Melanocyte of skin (primary cell): Measurements from ENCODE around the gene PCSK4. TPM values are rescaled to one million over a fixed set of nuclear protein-coding genes. Genes with fewer than 3 reads are reported as not detected.

Source experiments
- total RNA-seq, 2 donors: library from RNA; depleted of rRNA; stranded (reverse); fragments of >200 nt; gene quantifications; 2 replicates each; pipeline ENCODE4 v1.2.3, GENCODE V29; 2012

PCSK4 gene
- 1 to 10 TPM in 1 of 2 donors, under 1 TPM in 1; 0.67 to 2.4 TPM for total RNA-seq

GRCh38 chr19:1490311-1491113 is at the start of gene PCSK4:
Gene PCSK4 (minus strand): TSS chr19:1490350. CDS start chr19:1490346, 4 bp downstream.

GRCh38 chr19:1523412-1524286 is 33.5 kb upstream of the PCSK4 start, which contains the start of gene PLK5:
Gene PLK5 (plus strand): TSS chr19:1524077. CDS start chr19:1526997, 2,920 bp downstream.

DNA sequence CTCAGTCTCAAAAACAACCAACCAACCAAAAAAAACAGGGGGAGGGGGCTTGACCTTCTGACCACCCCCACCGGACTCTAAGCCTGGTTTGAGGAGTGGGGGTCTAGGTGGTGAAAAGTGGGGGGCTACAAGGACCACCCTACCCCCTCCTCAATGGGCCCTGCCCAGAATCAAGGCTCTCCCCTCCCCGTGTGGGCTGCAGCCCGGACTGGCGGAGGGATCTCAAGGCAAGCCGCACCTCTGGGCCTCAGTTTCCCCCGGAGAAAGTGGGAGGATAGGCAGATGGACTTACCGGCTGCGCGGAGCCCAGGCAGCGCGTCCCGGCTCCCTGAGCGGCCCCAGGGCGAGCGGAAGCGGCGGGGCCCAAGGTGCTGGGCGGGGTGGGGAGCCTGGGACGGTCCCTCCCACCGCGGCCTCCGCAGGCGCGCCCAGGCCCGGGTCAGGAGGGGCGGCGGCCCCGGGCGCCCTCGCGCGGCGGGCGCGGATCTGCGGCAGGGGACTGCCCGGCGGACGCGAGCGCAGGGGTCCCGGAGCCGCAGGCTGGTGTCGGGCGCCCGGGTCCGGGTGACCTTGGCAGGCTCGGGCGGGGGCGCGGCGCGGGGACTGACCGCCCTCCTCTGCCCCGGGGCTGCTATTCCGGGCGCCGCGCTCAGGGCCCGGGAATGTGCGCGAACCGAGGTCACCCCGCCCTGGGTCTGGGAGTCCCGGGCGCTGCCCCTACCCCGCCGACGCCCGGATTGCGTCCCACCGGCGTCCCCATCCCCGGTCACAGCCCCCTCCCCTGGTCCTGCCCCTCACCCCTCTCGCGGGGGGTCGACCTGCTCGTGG is 22.7 kb upstream of the PCSK4 start, which contains the start of gene ADAMTSL5:
TSS of gene ADAMTSL5 (minus strand) at position 349 of the 828 bp plus-strand sequence. CDS start 2,076 bp downstream, outside the sequence.

GRCh38 chr19:1491114-1491848 is 1.1 kb upstream of the PCSK4 start, which contains the start of gene REEP6:
Gene REEP6 (plus strand): TSS chr19:1491181. CDS start chr19:1491270, 89 bp downstream.

DNA sequence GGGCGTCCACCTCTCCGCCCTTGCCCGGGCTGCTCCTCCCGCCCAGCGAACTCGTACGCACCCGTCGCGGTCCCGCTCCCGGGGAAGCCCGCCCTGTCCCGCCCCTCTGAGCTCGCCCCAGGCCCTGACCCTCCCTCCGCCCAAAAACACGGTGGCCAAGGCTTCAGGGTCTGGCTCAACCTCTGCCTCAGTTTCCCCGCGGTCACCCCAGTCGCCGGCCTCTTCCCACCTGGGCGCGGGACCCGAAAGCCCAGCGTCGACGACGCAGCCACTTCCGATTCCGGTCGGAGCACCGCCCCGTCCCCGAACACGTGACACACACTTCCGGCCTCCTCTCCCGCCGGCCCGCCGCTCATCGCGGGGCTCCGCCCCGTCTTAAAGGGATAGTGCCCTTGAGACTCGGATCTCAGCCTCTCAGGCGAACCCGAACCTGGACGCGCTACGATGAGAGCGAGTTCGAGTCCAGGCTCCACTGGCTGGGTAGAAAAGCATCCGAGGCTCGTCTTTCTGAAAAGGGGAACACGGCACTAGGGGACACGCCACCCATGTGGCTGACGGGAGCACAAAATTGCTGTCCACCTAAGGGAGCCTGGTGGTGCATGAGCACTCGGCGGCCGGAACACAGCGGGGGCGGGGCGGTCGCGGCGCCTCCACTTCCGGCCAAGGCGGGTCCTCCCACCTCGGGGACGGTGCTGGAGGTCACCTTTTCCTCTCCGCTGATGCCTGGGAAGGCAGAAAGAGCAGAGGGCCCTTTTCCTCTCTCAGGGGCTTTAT is 11.0 kb downstream of the PCSK4 start, which contains the start of gene C19orf25:
TSS of gene C19orf25 (minus strand) at position 282 of the 774 bp plus-strand sequence. CDS start 312 bp downstream, outside the sequence.

DNA sequence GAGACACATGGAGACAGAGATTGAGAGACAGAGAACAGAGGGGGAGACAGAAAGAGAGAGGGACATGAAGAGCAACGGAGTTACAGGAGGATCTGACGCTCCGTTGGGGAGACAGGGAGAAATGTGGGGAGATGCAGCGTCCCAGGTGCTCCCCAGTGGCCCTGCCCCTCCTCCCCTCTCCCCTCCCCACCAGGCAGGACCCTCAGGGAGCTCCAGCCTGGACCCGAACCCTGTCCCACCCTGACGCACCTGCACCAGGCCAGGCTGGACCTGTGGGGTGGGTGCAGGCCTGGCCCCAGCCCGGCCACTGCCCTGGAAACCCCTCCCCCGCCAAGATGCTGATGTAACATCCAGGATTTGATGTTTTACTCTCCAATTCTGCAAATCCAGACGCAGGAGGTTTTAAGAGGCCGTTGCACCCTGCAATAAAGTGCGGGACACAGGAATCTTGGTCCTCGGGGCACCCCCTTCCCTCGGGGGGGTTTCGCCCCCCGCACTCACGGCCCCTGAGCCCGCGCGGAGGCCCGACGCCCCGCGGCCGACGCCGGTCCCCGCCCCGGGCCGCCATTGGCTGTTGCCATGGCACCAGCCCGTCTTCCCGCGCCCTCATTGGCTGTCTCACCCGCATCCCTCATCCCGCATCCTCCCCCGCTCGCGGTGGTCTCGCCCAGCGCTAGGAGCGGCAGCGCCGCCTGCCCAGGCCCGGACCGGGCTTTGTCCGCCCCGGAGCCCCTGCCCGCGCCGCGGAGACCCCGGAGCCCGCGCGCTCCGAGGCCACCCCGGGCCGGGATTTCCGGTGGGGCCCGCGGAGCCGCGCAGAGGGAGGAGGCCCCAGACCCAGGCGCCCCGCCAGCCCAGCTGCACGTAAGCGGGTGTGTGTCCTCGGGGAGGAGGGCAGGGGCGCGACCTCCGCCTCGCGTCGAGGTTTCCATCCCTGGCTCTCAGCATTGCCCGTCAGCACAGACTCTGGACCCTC is 40.4 kb downstream of the PCSK4 start, which contains the start of gene APC2:
TSS of gene APC2 (plus strand) at position 655 of the 976 bp plus-strand sequence. CDS start 2,881 bp downstream, outside the sequence.

GRCh38 chr19:1438035-1438932 is 51.9 kb downstream of the PCSK4 start, which contains the start of gene RPS15:
Gene RPS15 (plus strand): TSS chr19:1438396. CDS start chr19:1438426, 30 bp downstream.

Other genes starting within 250 kb of the PCSK4 start
- gene ATP5F1D, start 248.6 kb downstream of the PCSK4 start, total RNA-seq, result 10 to 100 TPM; 19.6 to 31.0 TPM
- gene MIDN, start 241.8 kb downstream of the PCSK4 start, total RNA-seq, result 10 to 100 TPM in 1 of 2 donors, 1 to 10 TPM in 1; 9.3 to 12.3 TPM
- 100 to 1,000 TPM in 1 of 2 donors, 10 to 100 TPM in 1; 67.3 to 137 TPM for gene CIRBP, start 221.0 kb downstream of the PCSK4 start, total RNA-seq
- gene FAM174C, start 214.8 kb downstream of the PCSK4 start, total RNA-seq, result 10 to 100 TPM; 47.8 to 63.6 TPM
- gene EFNA2, start 204.5 kb downstream of the PCSK4 start, total RNA-seq, result not detected
- 10 to 100 TPM; 87.2 to 89.5 TPM for gene NDUFS7, start 106.4 kb downstream of the PCSK4 start, total RNA-seq
- gene GAMT, start 88.8 kb downstream of the PCSK4 start, total RNA-seq, result 10 to 100 TPM; 19.3 to 20.6 TPM
- gene DAZAP1, start 82.8 kb downstream of the PCSK4 start, total RNA-seq, result 10 to 100 TPM; 41.6 to 61.6 TPM
- gene RPS15, start 52.0 kb downstream of the PCSK4 start, total RNA-seq, result 100 to 1,000 TPM; 480 to 582 TPM
- gene APC2, start 40.2 kb downstream of the PCSK4 start, total RNA-seq, result under 1 TPM; under 0.01 TPM
- gene C19orf25, start 11.1 kb downstream of the PCSK4 start, total RNA-seq, result 10 to 100 TPM; 20.0 to 26.6 TPM
- gene REEP6, start 831 bp upstream of the PCSK4 start, total RNA-seq, result 1 to 10 TPM; 3.0 to 3.1 TPM
- 1 to 10 TPM; 1.7 to 2.4 TPM for gene ADAMTSL5, start 22.7 kb upstream of the PCSK4 start, total RNA-seq
- under 1 TPM in 1 of 2 donors, not detected in 1; under 0.01 TPM for gene PLK5, start 33.7 kb upstream of the PCSK4 start, total RNA-seq
- 10 to 100 TPM; 16.5 to 18.0 TPM for gene MEX3D, start 78.0 kb upstream of the PCSK4 start, total RNA-seq
- gene MBD3, start 102.5 kb upstream of the PCSK4 start, total RNA-seq, result 10 to 100 TPM; 68.1 to 69.3 TPM
- gene UQCR11, start 115.1 kb upstream of the PCSK4 start, total RNA-seq, result 10 to 100 TPM; 38.9 to 56.3 TPM
- 10 to 100 TPM; 34.8 to 49.3 TPM for gene TCF3, start 162.3 kb upstream of the PCSK4 start, total RNA-seq